Measurements from ENCODE around the gene TSPO.

Gene TSPO

DNA sequence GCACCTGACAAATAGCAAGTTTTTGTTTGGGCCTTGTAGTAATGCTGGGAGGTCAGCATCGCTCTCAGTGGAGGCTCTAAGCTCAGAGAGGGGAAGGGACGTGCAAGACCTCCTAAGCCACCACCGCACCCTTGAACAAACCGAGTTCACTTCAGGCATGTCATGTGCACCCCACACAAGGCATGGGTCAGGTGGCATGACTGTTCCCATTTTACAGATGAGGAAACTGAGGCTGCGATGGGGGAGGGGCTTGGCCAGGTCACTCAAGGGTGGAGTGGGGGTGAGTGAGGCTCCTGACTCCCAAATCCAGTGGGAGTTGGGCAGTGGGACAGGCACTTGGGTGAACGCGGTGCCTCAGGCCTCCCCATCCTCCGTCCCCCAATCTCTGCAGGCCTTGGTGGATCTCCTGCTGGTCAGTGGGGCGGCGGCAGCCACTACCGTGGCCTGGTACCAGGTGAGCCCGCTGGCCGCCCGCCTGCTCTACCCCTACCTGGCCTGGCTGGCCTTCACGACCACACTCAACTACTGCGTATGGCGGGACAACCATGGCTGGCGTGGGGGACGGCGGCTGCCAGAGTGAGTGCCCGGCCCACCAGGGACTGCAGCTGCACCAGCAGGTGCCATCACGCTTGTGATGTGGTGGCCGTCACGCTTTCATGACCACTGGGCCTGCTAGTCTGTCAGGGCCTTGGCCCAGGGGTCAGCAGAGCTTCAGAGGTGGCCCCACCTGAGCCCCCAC is 11.2 kb downstream of the TSPO start:
- Mint-ChIP-seq H3K27ac (no peak overlapping the region), H3K9me3 (ENCODE audit: low read depth) (no peaks in the 10 kb centered on the region), H3K36me3 (no peaks in the 10 kb centered on the region), H3K4me3 (no peak overlapping the region), H3K27me3 (no peaks in the 10 kb centered on the region), H3K4me1 (ENCODE audit: low read depth) (peaks cover 5% of the 10 kb centered on the region)

GRCh38 chr22:43163241-43163795 is 12.0 kb downstream of the TSPO start:
- Mint-ChIP-seq H3K36me3 (no peaks in the 10 kb centered on the region), H3K4me1 (ENCODE audit: low read depth) (peaks cover 5% of the 10 kb centered on the region), H3K27ac (no peak overlapping the region)

GRCh38 chr22:43164636-43165035 is 13.3 kb downstream of the TSPO start:
- Mint-ChIP-seq H3K4me3 (no peak overlapping the region), H3K36me3 (no peaks in the 10 kb centered on the region), H3K27ac (no peak overlapping the region), H3K27me3 (no peaks in the 10 kb centered on the region), H3K4me1 (ENCODE audit: low read depth) (peaks cover 2% of the 10 kb centered on the region), H3K9me3 (ENCODE audit: low read depth) (no peaks in the 10 kb centered on the region)

More at GRCh38 chr22:43163241-43163795, 12.0 kb downstream of the TSPO start:
- Mint-ChIP-seq H3K9me3 (ENCODE audit: low read depth) (no peaks in the 10 kb centered on the region), H3K4me3 (no peak overlapping the region), H3K27me3 (no peaks in the 10 kb centered on the region)

- H3K27me3 Mint-ChIP-seq: no peaks in the 10 kb centered on the region
These were observed 15.0 kb downstream of the TSPO start for GRCh38 chr22:43166132-43166930.

GRCh38 chr22:43167001-43167589 is 15.7 kb downstream of the TSPO start:
- no peaks in the 10 kb centered on the region for H3K27me3 Mint-ChIP-seq
- no peaks in the 10 kb centered on the region for H3K36me3 Mint-ChIP-seq
- H3K27ac Mint-ChIP-seq: no peak overlapping the region
- H3K9me3 Mint-ChIP-seq (ENCODE audit: low read depth): no peaks in the 10 kb centered on the region
- H3K4me1 Mint-ChIP-seq (ENCODE audit: low read depth): peaks cover 2% of the 10 kb centered on the region
- H3K4me3 Mint-ChIP-seq: no peak overlapping the region

More at GRCh38 chr22:43166132-43166930, 15.0 kb downstream of the TSPO start:
- Mint-ChIP-seq H3K4me1 (ENCODE audit: low read depth) (peaks cover 2% of the 10 kb centered on the region), H3K36me3 (no peaks in the 10 kb centered on the region), H3K9me3 (ENCODE audit: low read depth) (no peaks in the 10 kb centered on the region), H3K4me3 (no peak overlapping the region), H3K27ac (no peak overlapping the region)

DNA sequence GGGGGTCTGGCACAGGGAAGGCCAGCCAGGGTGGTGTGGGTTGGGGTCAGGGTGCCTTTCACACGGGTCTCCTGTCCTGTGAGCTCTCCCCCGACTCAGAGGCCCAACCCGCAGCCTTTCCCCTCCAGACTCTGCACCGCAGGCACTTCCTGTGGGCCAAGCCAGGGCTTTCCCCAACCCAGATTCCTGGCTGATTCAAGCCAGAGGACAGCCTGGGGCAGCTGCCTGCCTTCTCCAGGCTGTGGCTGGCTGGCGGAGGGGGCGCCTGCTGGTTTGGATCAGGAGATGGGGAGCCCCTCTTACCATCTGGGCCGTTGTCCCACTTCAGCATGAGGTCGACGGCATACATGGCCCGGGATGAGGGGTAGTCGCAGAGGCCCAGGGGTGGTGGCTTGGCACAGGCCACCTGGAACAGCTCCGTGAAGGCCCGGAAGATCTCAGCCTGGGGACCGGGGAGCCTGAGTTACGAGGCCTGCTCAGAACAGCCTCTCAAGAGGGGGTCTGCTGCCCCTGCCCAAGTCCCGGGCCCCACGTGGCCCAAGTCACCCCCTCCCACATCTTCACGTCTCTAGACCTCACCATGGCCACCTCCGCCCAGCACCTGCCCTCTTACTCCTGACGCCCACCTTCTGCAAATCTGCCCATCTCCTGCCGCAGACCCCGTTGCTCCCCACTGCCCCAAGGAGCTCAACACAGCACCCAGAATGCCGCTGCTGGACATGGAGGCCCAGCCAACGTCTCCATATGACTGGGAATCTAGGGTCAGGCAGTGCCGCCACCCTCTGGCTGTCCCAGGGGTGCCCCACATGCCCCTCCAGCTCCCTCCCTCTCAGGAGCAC is 17.3 kb downstream of the TSPO start:
- no peak overlapping the region for H3K4me3 Mint-ChIP-seq
- peaks cover 3% of the 10 kb centered on the region for H3K36me3 Mint-ChIP-seq
- H3K27ac Mint-ChIP-seq: no peak overlapping the region
- no peaks in the 10 kb centered on the region for H3K9me3 Mint-ChIP-seq (ENCODE audit: low read depth)
- H3K27me3 Mint-ChIP-seq: no peaks in the 10 kb centered on the region
- H3K4me1 Mint-ChIP-seq (ENCODE audit: low read depth): peaks cover 2% of the 10 kb centered on the region

DNA sequence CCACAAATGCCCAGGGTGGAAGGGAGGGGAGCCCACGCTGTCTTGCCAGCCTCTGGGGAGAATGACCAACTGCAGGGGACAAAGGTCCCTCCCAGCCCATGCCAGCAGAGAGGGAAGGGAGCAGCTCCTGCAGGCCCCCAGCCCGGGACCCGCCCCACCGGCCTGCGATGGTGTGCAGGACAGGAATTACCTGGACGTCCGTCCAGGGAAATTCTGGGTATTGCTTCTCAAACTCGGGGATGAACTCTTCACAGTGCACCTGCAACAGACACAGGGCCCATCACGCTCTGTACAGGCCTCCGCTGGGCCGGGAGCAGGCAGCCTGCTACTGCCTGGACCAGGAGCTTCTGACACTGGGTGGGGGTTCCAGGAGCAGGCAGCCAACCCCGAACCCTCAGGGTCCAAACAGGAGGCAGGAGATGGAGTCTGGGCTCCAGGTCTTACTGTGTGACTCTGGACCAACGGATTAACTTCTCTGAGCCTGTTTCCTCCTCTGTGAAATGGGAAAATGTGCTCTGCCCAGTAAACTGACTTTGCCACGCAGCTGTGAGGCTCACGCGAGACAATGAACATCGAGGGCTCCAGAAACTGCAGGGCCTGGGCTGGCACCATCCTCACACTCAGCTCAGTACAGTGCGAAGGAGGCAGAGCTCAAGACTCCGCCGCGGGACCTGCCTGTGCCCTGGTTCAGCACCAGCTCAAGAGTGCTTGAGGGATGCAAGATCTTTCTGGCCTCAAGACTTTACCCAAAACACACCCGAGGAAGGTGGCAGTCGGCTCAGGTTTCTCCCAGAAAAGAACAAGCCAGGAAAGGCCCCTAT is 18.2 kb downstream of the TSPO start:
- Mint-ChIP-seq H3K4me3 (no peak overlapping the region), H3K36me3 (peaks cover 3% of the 10 kb centered on the region), H3K4me1 (ENCODE audit: low read depth) (no peaks in the 10 kb centered on the region), H3K9me3 (ENCODE audit: low read depth) (no peaks in the 10 kb centered on the region), H3K27ac (no peak overlapping the region), H3K27me3 (no peaks in the 10 kb centered on the region)

- Mint-ChIP-seq H3K27ac (no peak overlapping the region), H3K36me3 (peaks cover 3% of the 10 kb centered on the region), H3K4me3 (no peak overlapping the region)
These were observed 18.7 kb downstream of the TSPO start for GRCh38 chr22:43170131-43170480.

GRCh38 chr22:43171019-43171491 is 19.7 kb downstream of the TSPO start:
- H3K9me3 Mint-ChIP-seq (ENCODE audit: low read depth): no peaks in the 10 kb centered on the region
- no peak overlapping the region for H3K27ac Mint-ChIP-seq
- H3K4me3 Mint-ChIP-seq: no peak overlapping the region
- no peaks in the 10 kb centered on the region for H3K27me3 Mint-ChIP-seq
- H3K4me1 Mint-ChIP-seq (ENCODE audit: low read depth): no peaks in the 10 kb centered on the region
- H3K36me3 Mint-ChIP-seq: peaks cover 3% of the 10 kb centered on the region

More at GRCh38 chr22:43170131-43170480, 18.7 kb downstream of the TSPO start:
- no peaks in the 10 kb centered on the region for H3K9me3 Mint-ChIP-seq (ENCODE audit: low read depth)
- no peaks in the 10 kb centered on the region for H3K4me1 Mint-ChIP-seq (ENCODE audit: low read depth)
- no peaks in the 10 kb centered on the region for H3K27me3 Mint-ChIP-seq

DNA sequence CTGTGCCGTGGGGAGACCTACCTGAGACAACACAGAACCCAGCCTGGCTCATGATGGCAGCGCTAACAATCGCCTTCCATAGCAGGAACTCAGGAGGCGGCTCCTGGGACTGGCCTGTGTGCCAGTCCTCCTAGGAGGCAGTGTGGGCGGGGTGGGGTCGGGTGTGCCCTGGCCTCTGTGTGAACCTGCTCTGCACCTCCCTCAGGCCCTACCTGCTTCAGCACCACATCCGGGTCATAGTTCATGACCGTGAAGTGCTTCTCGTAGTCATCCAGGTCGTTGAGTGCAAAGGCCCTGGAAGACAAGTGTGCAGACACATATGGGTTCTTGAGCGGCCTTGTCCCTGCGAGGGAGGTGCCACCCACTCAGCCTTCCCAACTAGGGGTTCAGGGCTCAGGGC is 20.2 kb downstream of the TSPO start:
- no peaks in the 10 kb centered on the region for H3K4me1 Mint-ChIP-seq (ENCODE audit: low read depth)
- no peak overlapping the region for H3K4me3 Mint-ChIP-seq
- no peak overlapping the region for H3K27ac Mint-ChIP-seq
- H3K36me3 Mint-ChIP-seq: peaks cover 3% of the 10 kb centered on the region
- no peaks in the 10 kb centered on the region for H3K27me3 Mint-ChIP-seq
- no peaks in the 10 kb centered on the region for H3K9me3 Mint-ChIP-seq (ENCODE audit: low read depth)

DNA sequence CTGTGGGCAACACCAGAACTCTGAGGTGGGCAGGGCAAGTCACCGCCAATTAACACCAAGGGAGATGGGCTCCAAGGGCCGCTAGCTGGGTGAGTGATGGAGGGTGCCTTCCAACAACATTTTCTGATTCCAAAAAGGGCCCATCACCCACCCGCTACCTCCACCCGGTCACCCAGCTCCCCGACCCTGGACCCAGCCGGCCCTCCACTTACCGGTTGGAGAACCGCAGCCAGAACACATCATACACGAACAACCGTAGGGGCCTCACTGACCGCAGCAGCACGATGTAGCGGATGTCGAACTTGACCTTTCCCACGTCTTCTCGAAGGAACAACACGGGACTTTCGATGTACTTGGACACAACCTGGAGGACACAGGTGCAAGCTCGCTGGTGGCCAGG is 20.8 kb downstream of the TSPO start:
- Mint-ChIP-seq H3K27me3 (no peaks in the 10 kb centered on the region), H3K4me3 (no peak overlapping the region), H3K9me3 (ENCODE audit: low read depth) (no peaks in the 10 kb centered on the region), H3K27ac (no peak overlapping the region), H3K36me3 (peaks cover 3% of the 10 kb centered on the region), H3K4me1 (ENCODE audit: low read depth) (no peaks in the 10 kb centered on the region)

DNA sequence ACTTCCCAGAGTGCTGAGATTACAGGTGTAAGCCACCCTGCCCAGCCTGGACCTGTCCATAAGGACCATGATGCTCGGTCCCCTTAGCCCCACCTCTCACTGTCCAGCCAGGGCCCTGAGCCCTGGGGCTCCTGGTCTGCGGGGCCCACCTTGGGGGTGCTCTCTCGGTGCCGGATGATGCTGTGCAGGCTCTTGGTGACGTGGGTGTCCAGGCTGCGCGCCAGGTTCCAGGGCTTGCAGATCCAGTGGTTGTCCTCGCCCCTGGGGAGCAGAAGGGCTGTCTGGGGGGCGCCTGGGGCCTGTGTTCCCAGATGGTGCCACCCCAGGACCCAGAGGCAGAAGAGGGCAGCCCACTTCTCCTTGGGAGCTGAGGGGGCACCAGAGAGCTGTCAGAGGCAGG is 22.2 kb downstream of the TSPO start:
- Mint-ChIP-seq H3K4me3 (no peak overlapping the region), H3K27ac (no peak overlapping the region), H3K36me3 (peaks cover 3% of the 10 kb centered on the region), H3K27me3 (no peaks in the 10 kb centered on the region), H3K4me1 (ENCODE audit: low read depth) (no peaks in the 10 kb centered on the region), H3K9me3 (ENCODE audit: low read depth) (no peaks in the 10 kb centered on the region)

- Mint-ChIP-seq H3K36me3 (peaks cover 5% of the 10 kb centered on the region), H3K27ac (no peak overlapping the region), H3K4me1 (ENCODE audit: low read depth) (no peaks in the 10 kb centered on the region), H3K27me3 (no peaks in the 10 kb centered on the region), H3K4me3 (no peak overlapping the region), H3K9me3 (ENCODE audit: low read depth) (no peaks in the 10 kb centered on the region)
These were observed 22.8 kb downstream of the TSPO start for GRCh38 chr22:43173976-43174720.
